SK-N-SH (cell line): ENCODE results near the gene CLCN5.

ENCODE experiments used
- CTCF ChIP-seq: fragments of 200-600 bp; sonication (generic); IDR thresholded peaks from 2 replicates; pipeline ENCODE4 v1.6.1; 2017; ENCODE audit warnings: antibody characterized with exemption, mild to moderate bottlenecking, moderate library complexity
- EZH2phosphoT487 ChIP-seq: fragments of 200-600 bp; sonication (generic); IDR thresholded peaks from 2 replicates; pipeline ENCODE4 v1.6.1; 2017; ENCODE audit warnings: low read depth, mixed run types, mild to moderate bottlenecking, antibody characterized with exemption, moderate library complexity, borderline replicate concordance
- FOXM1 ChIP-seq: IDR thresholded peaks from 2 replicates; pipeline ENCODE4 v1.4.0; 2012; ENCODE audit warnings: low read depth, mild to moderate bottlenecking
- GABPA ChIP-seq: IDR thresholded peaks from 2 replicates; pipeline ENCODE4 v1.4.0; 2012; ENCODE audit warnings: low read depth, mild to moderate bottlenecking
- JUND ChIP-seq: IDR thresholded peaks from 2 replicates; pipeline ENCODE4 v1.4.0; 2012
- MAX ChIP-seq: IDR thresholded peaks from 2 replicates; pipeline ENCODE4 v1.4.0; 2012; ENCODE audit warnings: low read depth
- POLR2AphosphoS5 ChIP-seq: IDR thresholded peaks from 2 replicates; pipeline ENCODE4 v1.6.1; 2012; ENCODE audit warnings: low read depth, low read length
- RFX5 ChIP-seq: IDR thresholded peaks from 2 replicates; pipeline ENCODE4 v1.6.1; 2012; ENCODE audit warnings: mild to moderate bottlenecking, improper control_type of control experiment, low read length
- TAF1 ChIP-seq: IDR thresholded peaks from 2 replicates; pipeline ENCODE4 v1.6.1; 2012; ENCODE audit warnings: low read depth, mild to moderate bottlenecking, low read length, moderate library complexity, borderline replicate concordance
- USF2 ChIP-seq: fragments of 150-350 bp; IDR thresholded peaks from 2 replicates; pipeline ENCODE4 v1.6.1; 2017; ENCODE audit warnings: antibody characterized with exemption, low read length, low read depth, borderline replicate concordance

- TF ChIP-seq CTCF (no peak), TAF1 (no peak), MAX (no peak), RFX5 (no peak), USF2 (no peak), POLR2AphosphoS5 (no peak), JUND (no peak), EZH2phosphoT487 (no peak), FOXM1 (no peak), GABPA (no peak)
Observed at GRCh38 chrX:50106051-50106675, 183.8 kb downstream of the CLCN5 start.
